Measurements from ENCODE around the gene APOC3. TPM values are rescaled to one million over a fixed set of nuclear protein-coding genes. Genes with fewer than 3 reads are reported as not detected.

Gene APOC3
- total RNA-seq, 4 donors from 2014 or later = 2.6 to 36.5 TPM; not detected in 2

GRCh38 chr11:116807601-116808261 is 22.0 kb upstream of the APOC3 start:
- Histone ChIP-seq H3K9me3 (no peaks in the 10 kb centered on the region), H3K4me3 (no peak overlapping the region), H3K27me3 (peaks cover 3% of the 10 kb centered on the region), H3K4me1 (no peaks in the 10 kb centered on the region), H3K27ac (no peak overlapping the region), H3K36me3 (no peaks in the 10 kb centered on the region)
- WGBS = 90% methylated on average over 6 of the region's 6 CpGs
- no peak for TF ChIP-seq POLR2A (IDR thresholded peaks at IDR 0.05)
- TF ChIP-seq CTCF (IDR thresholded peaks at IDR 0.05) = no peak
- TF ChIP-seq EP300 (IDR thresholded peaks at IDR 0.05) = no peak
- no peak for DNase-seq (ENCODE audit: low spot score in 2 of 2)

GRCh38 chr11:116808262-116809175 is 21.2 kb upstream of the APOC3 start:
- Histone ChIP-seq H3K4me1 (no peaks in the 10 kb centered on the region), H3K36me3 (no peaks in the 10 kb centered on the region), H3K9me3 (no peaks in the 10 kb centered on the region), H3K4me3 (no peak overlapping the region), H3K27ac (no peak overlapping the region), H3K27me3 (peaks cover 3% of the 10 kb centered on the region)
- TF ChIP-seq POLR2A (IDR thresholded peaks at IDR 0.05) = no peak
- TF ChIP-seq EP300 (IDR thresholded peaks at IDR 0.05) = no peak
- no peak for TF ChIP-seq CTCF (IDR thresholded peaks at IDR 0.05)
- TF ChIP-seq POLR2AphosphoS5 (IDR thresholded peaks at IDR 0.05) = no peak
- no peak for DNase-seq (ENCODE audit: low spot score in 2 of 2)
- WGBS = 74% methylated on average over 14 of the region's 14 CpGs

- 73% methylated on average over 3 of the region's 3 CpGs for WGBS
- H3K36me3 ChIP-seq = no peaks in the 10 kb centered on the region
These were observed 18.5 kb upstream of the APOC3 start for GRCh38 chr11:116811194-116811593.

GRCh38 chr11:116812109-116812508 is 17.6 kb upstream of the APOC3 start:
- H3K9me3 ChIP-seq = no peaks in the 10 kb centered on the region
- TF ChIP-seq POLR2AphosphoS5 (IDR thresholded peaks at IDR 0.05) (no peak), EP300 (IDR thresholded peaks at IDR 0.05) (no peak), POLR2A (IDR thresholded peaks at IDR 0.05) (no peak), CTCF (IDR thresholded peaks at IDR 0.05) (no peak)
- no peaks in the 10 kb centered on the region for H3K36me3 ChIP-seq
- no peak overlapping the region for H3K27ac ChIP-seq
- H3K4me1 ChIP-seq = no peaks in the 10 kb centered on the region
- DNase-seq (ENCODE audit: low spot score in 2 of 2) = no peak
- H3K4me3 ChIP-seq = no peak overlapping the region
- peaks cover 3% of the 10 kb centered on the region for H3K27me3 ChIP-seq
- WGBS = 84% methylated on average over 4 of the region's 4 CpGs

More at GRCh38 chr11:116811194-116811593, 18.5 kb upstream of the APOC3 start:
- Histone ChIP-seq H3K4me3 (no peak overlapping the region), H3K27ac (no peak overlapping the region), H3K4me1 (no peaks in the 10 kb centered on the region), H3K27me3 (peaks cover 3% of the 10 kb centered on the region), H3K9me3 (no peaks in the 10 kb centered on the region)
- no peak for TF ChIP-seq EP300 (IDR thresholded peaks at IDR 0.05)
- TF ChIP-seq POLR2A (IDR thresholded peaks at IDR 0.05) = no peak
- no peak for TF ChIP-seq CTCF (IDR thresholded peaks at IDR 0.05)
- DNase-seq (ENCODE audit: low spot score in 2 of 2) = no peak

- H3K27ac ChIP-seq = no peak overlapping the region
- H3K4me3 ChIP-seq = no peak overlapping the region
- H3K36me3 ChIP-seq = no peaks in the 10 kb centered on the region
- TF ChIP-seq CTCF (IDR thresholded peaks at IDR 0.05) = no peak
- no peak for TF ChIP-seq POLR2A (IDR thresholded peaks at IDR 0.05)
- TF ChIP-seq POLR2AphosphoS5 (IDR thresholded peaks at IDR 0.05) = no peak
- no peak for TF ChIP-seq EP300 (IDR thresholded peaks at IDR 0.05)
- H3K27me3 ChIP-seq = no peaks in the 10 kb centered on the region
- H3K9me3 ChIP-seq = no peaks in the 10 kb centered on the region
- no peaks in the 10 kb centered on the region for H3K4me1 ChIP-seq
- no peak for DNase-seq (ENCODE audit: low spot score in 2 of 2)
- WGBS = 73% methylated on average over 1 of the region's 1 CpG
These were observed 16.5 kb upstream of the APOC3 start for GRCh38 chr11:116813170-116813569.
